ENCODE results near the gene KDM2B.

The KDM2B gene

DNA sequence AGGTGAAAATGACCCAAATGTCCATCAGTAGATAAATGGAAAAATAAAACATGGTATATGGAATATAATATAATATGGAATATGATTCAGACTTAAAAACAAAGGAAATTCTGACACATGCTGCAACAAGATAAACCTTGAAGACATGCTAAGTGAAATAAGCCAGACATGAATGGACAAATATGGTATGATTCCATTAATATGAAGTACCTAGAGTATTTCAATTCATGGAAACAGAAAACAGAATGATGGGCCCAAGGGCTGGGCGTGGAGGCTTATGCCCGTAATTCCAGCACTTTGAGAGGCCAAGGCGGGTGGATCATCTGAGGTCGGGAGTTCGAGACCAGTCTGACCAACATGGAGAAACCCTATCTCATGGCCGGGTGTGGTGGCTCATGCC lies 22.8 kb upstream of the KDM2B start:
- no peak overlapping the region for H3K4me3 ChIP-seq (ENCODE audit: low read depth, low read length)
- TF ChIP-seq, protein P1, sequence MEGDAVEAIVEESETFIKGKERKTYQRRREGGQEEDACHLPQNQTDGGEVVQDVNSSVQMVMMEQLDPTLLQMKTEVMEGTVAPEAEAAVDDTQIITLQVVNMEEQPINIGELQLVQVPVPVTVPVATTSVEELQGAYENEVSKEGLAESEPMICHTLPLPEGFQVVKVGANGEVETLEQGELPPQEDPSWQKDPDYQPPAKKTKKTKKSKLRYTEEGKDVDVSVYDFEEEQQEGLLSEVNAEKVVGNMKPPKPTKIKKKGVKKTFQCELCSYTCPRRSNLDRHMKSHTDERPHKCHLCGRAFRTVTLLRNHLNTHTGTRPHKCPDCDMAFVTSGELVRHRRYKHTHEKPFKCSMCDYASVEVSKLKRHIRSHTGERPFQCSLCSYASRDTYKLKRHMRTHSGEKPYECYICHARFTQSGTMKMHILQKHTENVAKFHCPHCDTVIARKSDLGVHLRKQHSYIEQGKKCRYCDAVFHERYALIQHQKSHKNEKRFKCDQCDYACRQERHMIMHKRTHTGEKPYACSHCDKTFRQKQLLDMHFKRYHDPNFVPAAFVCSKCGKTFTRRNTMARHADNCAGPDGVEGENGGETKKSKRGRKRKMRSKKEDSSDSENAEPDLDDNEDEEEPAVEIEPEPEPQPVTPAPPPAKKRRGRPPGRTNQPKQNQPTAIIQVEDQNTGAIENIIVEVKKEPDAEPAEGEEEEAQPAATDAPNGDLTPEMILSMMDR (IDR thresholded peaks at IDR 0.05; ENCODE audit: low read depth, low read length, missing control alignments), result no peak
- no peak for DNase-seq (ENCODE audit: low read depth)
- in situ Hi-C loops (cut with HindIII; ENCODE audit: low sequenced_read_pairs), result no loop called here

DNA sequence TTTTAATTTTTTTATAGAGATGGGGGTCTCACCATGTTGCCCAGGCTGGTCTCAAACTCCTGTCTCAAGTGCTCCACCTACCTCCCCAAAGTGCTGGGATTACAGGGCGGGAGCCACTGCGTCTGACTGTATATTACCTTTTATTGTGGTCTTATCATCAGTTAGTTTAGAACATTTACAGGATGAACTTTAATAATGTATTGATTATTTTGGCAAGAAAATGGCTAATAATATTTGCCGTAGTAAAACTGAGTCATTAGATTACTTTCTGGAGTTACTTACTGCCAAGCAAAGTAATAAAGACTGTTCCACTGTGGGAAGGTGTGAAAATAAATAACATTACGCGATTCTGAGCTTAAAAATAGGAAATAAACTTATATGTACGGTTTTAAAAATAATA lies 21.9 kb upstream of the KDM2B start:
- TF ChIP-seq, protein P1 (IDR thresholded peaks at IDR 0.05; ENCODE audit: low read depth, low read length, missing control alignments), result no peak
- H3K4me3 ChIP-seq (ENCODE audit: low read depth, low read length), result no peak overlapping the region
- in situ Hi-C loops (cut with HindIII; ENCODE audit: low sequenced_read_pairs), result no loop called here
- DNase-seq (ENCODE audit: low read depth), result no peak

DNA sequence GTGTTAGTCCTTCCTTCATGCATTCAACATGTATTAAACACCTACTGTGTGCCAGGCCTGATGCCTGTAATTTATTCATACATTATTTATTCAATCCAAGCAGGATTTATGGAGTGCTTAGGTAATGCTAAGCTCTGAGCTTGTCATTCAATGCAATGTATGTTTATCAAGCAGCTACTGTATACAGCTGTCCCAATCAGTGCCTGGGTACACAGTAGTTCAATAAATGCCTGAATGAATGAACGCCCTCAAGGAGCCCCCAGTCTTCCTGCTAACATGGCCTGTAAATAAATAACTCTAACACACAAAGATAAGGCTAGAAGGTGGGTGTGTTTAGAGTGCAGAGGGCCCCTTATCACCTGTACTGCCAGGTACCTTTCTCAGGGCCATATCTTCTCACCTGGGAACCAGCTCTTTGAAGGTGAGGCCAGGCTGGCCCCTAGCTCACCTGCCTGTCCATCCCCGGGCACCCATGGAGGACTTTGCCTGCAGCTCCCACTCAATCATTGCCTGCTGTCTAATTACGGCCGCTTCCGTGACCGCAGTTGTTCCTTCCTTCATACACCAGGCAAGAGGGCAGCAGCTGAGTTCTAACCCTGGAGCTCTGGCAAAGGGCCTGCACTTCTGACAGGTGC lies 20.0 kb upstream of the KDM2B start:
- DNase-seq (ENCODE audit: low read depth), result no peak
- TF ChIP-seq, protein P1 (IDR thresholded peaks at IDR 0.05; ENCODE audit: low read depth, low read length, missing control alignments), result no peak
- in situ Hi-C loops (cut with HindIII; ENCODE audit: low sequenced_read_pairs), result no loop called here

DNA sequence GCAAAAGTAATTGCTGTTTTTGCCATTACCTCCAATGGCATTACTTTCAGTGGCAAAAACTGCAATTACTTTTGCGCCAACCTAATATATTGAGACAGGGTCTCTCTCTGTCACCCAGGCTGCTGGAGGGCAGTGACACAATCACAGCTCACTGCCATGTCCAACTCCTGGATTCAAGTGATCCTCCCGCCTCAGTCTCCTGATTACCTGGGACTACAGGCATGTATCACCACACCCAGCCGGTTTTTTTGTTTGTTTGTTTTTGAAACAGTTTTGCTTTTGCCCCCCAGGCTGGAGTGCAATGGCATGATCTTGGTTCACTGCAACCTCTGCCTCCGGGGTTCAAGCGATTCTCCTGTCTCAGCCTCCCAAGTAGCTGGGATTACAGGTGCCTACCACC lies 15.7 kb upstream of the KDM2B start:
- DNase-seq (ENCODE audit: low read depth), result no peak
- in situ Hi-C loops (cut with HindIII; ENCODE audit: low sequenced_read_pairs), result no loop called here
- TF ChIP-seq, protein P1 (IDR thresholded peaks at IDR 0.05; ENCODE audit: low read depth, low read length, missing control alignments), result no peak
- no peak overlapping the region for H3K4me3 ChIP-seq (ENCODE audit: low read depth, low read length)

More for the DNA sequence above, 20.0 kb upstream of the KDM2B start:
- no peak overlapping the region for H3K4me3 ChIP-seq (ENCODE audit: low read depth, low read length)

DNA sequence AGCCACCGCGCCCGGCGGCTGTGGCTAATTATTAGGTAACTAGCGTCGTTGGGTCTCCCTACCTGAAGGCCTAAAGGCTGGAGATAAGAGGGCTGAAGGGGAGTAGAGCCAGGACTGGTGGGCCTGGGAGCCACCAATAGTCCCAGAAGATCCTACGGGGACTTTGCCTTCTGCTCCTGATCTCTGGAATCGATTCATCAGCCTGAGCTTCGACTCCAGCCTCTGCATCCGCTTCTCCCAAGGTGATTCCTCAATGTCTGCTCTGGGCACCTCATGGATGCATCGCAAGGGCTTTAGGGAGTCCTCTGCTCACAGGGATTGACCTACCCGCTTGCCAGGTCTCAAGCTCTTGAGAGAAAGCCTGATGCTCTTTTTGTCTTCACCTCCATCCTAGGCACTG lies 14.7 kb upstream of the KDM2B start:
- in situ Hi-C loops (cut with HindIII; ENCODE audit: low sequenced_read_pairs), result no loop called here
- H3K4me3 ChIP-seq (ENCODE audit: low read depth, low read length), result no peak overlapping the region
- no peak for DNase-seq (ENCODE audit: low read depth)
- TF ChIP-seq, protein P1 (IDR thresholded peaks at IDR 0.05; ENCODE audit: low read depth, low read length, missing control alignments), result no peak

DNA sequence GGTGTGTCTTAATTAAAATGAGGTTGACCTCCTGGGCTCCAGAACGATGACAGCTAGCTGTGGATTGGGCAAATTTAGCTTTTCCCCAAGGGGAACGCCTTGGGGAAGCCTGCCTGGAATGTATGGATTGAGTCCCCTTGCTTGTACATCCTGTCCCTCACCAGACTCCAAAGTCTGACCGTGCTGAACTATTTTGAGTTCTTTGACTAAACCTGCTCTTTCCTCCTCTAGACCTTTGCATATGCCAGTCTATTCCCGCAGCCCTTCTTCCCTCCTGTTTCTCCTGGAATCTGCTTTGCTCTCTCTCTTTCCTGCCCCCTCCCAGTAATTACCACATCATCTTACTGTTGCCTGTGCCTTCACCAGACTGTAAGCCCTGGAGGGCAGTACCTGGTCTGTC lies 11.5 kb upstream of the KDM2B start:
- in situ Hi-C loops (cut with HindIII; ENCODE audit: low sequenced_read_pairs), result no loop called here
- TF ChIP-seq, protein P1 (IDR thresholded peaks at IDR 0.05; ENCODE audit: low read depth, low read length, missing control alignments), result no peak
- DNase-seq (ENCODE audit: low read depth), result no peak
- no peak overlapping the region for H3K4me3 ChIP-seq (ENCODE audit: low read depth, low read length)
